HL-60 (cell line): ENCODE measurements around the gene FSTL5.

Experiments used
- CTCF ChIP-seq: IDR thresholded peaks from one replicate; pipeline ENCODE4 v1.5.1; 2011; ENCODE audit warnings: low read length, control low read depth, inconsistent platforms; ENCODE audit not compliant: insufficient read depth
- POLR2AphosphoS5 ChIP-seq: IDR thresholded peaks from 2 replicates; pipeline ENCODE4 v1.6.1; 2012; ENCODE audit warnings: low read depth
- REST ChIP-seq: IDR thresholded peaks from 2 replicates; pipeline ENCODE4 v1.6.1; 2012; ENCODE audit warnings: low read depth; ENCODE audit not compliant: insufficient replicate concordance

- TF ChIP-seq CTCF (no peak), POLR2AphosphoS5 (no peak), REST (no peak)
These were observed 434.9 kb downstream of the FSTL5 start for GRCh38 chr4:161728929-161729328.
